Nucleus accumbens (tissue), 56 donors: Measurements from ENCODE around the gene NPHP4.

Source experiments
- DNase-seq, 56 donors: peaks; one replicate each; lab custom pipeline; 2025; lab: John Stamatoyannopoulos, UW

The NPHP4 gene

DNA sequence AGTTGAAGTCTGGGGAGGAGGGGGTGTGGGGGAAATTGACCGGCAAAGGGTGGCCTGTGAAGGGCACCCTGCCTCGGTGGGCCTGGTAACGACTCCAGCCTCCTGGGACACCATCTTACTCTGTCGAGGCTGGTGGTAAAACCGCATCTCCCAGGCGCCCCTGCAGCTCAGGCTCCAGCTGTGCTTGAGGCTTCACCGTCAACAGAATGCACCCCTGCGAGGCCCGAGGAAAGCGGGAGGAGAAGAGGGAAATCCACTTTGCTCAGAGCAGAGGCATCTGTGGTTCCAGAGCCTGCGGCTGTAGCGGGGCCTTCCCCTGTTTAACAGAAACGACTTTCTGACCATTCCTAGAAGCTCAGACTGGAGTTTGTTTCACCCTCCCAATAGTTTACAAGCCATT lies 165.6 kb downstream of the NPHP4 start:
- DNase-seq = no peak

- no peak for DNase-seq
Observed at GRCh38 chr1:5822726-5823125, 169.5 kb downstream of the NPHP4 start.

DNA sequence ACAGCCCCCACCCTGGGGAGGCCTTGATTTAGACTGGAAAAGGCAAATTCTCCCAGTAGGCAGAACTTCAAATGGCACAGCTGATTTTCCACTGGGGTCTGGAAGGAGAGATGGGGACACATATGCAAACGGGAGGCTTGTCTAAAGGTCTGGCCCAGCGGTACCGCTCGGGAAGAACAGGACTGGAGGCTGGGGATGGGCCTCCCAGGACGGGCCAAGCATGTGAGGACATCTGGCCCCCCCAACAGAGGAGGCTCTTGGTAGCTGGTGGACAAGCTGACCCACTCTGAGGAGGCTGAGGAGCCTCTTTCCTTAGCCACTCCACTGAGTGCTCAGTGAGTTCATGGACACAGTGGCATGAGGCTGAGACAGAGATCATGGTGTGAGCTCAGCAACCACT lies 170.0 kb downstream of the NPHP4 start:
- DNase-seq = no peak

- no peak for DNase-seq
Observed at GRCh38 chr1:5821540-5822176, 170.6 kb downstream of the NPHP4 start.

GRCh38 chr1:5820026-5820421 lies 172.2 kb downstream of the NPHP4 start:
- no peak for DNase-seq

GRCh38 chr1:5819391-5820025 lies 172.7 kb downstream of the NPHP4 start:
- DNase-seq = no peak

- DNase-seq = no peak
Observed at GRCh38 chr1:5818755-5819154, 173.5 kb downstream of the NPHP4 start.

- no peak for DNase-seq
Observed at GRCh38 chr1:5815716-5816115, 176.5 kb downstream of the NPHP4 start.

DNA sequence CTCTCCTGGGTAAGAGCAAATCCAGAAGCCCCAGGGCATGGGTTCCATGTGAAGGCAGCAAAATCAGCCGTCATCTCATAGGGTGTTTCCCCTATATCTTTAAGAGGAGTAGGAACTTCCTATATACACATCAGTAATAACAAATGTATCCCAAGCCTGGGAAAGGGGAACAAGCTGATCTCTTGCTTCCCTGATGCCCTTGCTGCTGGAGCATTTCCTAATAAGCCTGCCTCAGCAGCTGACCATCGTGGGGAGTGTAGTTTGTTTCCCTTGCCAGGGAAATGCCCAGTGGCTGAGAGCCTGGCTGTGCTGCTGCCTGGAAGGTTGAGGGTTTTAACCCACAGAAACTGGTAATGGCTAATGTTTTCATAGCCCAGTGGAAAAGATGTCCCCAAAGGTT lies 177.0 kb downstream of the NPHP4 start:
- peak in 1 of 56 donors; percentile 15 for DNase-seq

GRCh38 chr1:5814046-5814619 lies 178.1 kb downstream of the NPHP4 start:
- no peak for DNase-seq

GRCh38 chr1:5813480-5813879 lies 178.7 kb downstream of the NPHP4 start:
- no peak for DNase-seq
